HG02981 (cell line): ENCODE data around the gene RNMT.
"Not testable (repeated sequence)": the region's sequence is repeated elsewhere in the genome, so short reads cannot be mapped to it uniquely, and the experiment has no call there.

Experiments
- ATAC-seq: cut with Tn5 transposase; IDR thresholded peaks from one replicate; pipeline ENCODE4 v1.9.1; 2021; ENCODE audit warnings: mild to moderate bottlenecking, moderate library complexity; ENCODE audit not compliant: unreplicated experiment

The RNMT gene

GRCh38 chr18:13726232-13726971, at the start of gene RNMT, which contains the start of gene FAM210A:
TSS of gene RNMT (plus strand) at chr18:13726673. CDS start at chr18:13731518, 4,845 bp downstream.
TSS of gene FAM210A (minus strand) at chr18:13726558. CDS start at chr18:13682077, 44,481 bp downstream.
- ATAC-seq = peak; percentile 91

GRCh38 chr18:13677350-13677749, 49.1 kb upstream of the RNMT start:
- ATAC-seq = not testable (repeated sequence)

DNA sequence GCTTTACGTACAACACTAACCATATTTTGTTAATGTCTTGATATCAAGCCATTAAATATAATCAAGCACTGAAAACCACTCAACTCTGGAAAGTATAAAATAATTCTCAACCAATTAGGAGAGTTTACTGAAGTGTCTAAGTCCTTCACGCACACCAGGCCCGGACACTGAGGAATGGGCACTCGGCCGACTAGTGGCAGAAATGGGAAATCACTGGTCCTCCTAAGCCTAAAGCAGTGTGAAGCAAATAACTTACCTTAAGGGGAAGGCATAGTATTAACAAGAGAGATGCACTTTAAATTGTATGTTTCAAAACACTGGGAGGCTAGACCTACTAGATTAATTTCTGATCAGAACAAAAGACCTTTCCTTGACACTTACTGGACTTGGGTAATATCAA, 45.9 kb upstream of the RNMT start:
- ATAC-seq = no peak

- ATAC-seq = no peak
Observed at GRCh38 chr18:13681701-13682100, 44.8 kb upstream of the RNMT start.

DNA sequence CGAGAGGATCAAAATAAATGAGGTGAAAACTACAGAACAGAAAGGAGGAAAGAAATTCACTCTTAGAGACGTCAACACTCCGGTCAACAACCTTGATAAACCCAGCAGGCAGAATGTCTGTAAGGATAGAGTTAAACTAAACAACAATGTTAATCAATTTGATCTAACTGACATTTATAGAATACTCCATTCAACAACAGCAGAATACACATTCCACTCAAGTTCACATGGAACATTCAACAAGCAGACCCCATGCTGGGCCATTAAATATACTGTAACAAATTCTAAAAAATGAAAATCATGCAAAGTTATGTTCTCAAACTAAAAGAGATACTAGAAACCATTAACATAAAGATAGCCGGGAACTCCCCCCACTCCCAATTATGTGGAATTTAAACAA, 41.9 kb upstream of the RNMT start:
- no peak for ATAC-seq

GRCh38 chr18:13688191-13689136, 38.0 kb upstream of the RNMT start:
- no peak for ATAC-seq

GRCh38 chr18:13690060-13690459, 36.4 kb upstream of the RNMT start:
- ATAC-seq = not testable (repeated sequence)

- ATAC-seq = not testable (repeated sequence)
Observed at GRCh38 chr18:13695337-13695736, 31.1 kb upstream of the RNMT start.

GRCh38 chr18:13696961-13697360, 29.5 kb upstream of the RNMT start:
- no peak for ATAC-seq

GRCh38 chr18:13700153-13700552, 26.3 kb upstream of the RNMT start:
- no peak for ATAC-seq

GRCh38 chr18:13703899-13704298, 22.6 kb upstream of the RNMT start:
- no peak for ATAC-seq

DNA sequence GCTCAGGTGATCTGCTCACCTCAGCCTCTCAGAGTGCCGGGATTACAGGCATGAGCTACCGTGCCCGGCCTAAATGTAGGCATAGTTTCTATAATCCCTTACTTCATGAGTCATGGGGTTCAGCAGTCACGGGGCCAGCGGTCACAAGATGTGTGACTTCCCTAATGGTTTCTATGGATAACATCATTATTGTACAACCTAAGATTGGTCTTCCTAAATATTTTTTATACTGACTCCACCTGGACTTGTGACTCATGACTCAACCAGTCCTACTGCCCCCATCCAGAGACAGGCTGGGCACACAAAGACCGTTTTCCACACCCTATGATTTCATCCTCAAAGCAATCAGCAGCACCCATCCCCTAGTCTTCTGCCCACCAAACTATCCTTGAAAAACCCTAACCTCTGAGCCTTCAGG, 16.1 kb upstream of the RNMT start:
- ATAC-seq = no peak

DNA sequence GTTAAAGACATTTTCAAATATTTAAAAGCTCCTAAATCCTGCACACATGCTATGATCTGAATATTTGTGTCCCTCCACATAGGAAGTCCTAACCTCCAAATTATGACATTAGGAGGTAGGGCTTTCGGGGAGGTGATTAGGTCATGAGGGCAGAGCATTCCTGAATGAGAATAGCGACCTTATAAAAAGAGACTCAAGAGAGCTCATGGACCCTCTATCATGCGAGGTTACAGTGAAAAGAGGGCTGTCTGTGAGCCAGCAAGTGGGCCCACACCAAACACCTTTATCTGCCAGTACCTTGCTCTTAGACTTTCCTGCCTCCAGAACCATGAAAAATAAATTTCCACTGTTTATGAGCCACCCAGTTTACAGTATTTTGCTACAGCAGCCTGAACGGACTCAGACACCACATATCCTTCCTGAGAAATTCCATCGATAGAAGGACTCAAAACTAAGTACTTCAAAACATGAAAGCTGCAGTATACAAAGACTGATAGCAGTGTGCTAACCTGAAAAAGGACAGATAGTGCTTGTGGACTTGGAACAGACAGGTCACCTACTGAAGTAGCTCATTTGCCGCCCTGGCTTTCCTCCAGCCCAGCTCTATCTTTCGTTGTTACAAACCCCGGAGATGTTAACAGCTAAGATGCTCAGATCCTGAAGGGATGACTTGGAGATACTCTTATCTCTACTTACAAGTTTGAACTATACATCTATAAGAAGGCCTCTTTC, 13.9 kb upstream of the RNMT start:
- ATAC-seq = no peak

DNA sequence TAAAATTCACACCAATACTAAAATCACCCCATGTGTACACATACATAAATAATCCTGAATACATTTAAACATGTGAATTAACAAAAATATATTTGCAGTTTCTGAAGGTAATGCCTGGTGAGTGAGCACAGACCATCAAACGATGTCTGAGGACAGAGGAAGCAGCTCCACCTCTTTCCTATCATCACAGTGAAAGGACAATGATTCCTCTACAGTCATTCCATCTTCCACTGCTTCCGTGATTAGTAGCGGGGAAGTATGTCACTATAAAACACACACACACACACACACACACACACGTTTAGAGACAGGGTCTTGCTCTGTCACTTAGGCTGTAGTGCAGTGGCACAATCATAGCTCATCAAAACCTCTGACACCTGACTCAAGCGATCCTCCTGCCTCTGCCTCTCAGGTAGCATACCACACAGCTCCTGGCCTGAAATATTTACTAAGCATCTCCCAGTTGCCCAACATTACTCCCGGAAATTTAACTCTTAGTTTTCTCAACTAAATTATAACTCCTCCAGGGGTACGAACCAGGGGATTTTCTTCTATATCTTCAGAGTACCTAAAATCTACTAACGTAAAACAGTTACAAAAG, 12.9 kb upstream of the RNMT start:
- ATAC-seq = no peak

DNA sequence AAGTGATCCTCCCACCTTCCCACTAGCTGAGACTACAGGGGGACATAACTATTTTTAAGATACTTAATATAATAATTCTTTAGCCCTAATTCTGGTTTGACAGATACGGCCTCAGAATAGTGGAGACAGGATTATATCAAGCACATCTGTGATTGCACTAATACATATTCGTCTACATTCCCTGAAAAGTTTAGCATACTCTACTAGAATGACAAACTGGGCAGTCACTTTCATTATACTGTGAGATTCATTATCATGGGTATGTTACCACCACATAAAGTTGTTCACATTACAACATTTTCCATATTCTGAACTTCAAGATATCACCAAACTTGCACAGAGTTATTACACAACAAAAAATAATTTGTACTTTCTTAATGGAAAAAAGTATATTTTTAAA, 11.1 kb upstream of the RNMT start:
- ATAC-seq = no peak

DNA sequence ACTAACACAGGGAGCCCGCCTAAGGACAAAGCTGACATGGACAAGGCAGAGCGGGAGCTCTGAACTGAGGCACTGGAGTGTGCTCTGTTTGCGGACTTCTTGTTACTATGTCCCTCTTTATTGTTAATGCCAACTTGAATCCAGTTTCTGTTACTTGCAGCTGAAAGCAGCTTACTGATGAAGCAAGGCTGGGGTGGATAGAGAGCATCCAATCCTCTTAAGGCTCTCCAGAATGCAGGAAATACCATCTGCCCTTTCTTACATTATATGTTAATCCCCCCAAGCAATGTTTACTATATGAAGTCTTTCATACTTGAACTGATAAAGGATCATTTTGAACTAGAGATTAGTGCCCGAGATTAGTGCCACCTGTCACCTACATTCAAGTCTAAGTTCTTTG, 9.6 kb upstream of the RNMT start:
- ATAC-seq = no peak

- no peak for ATAC-seq
Observed at GRCh38 chr18:13720123-13720522, 6.3 kb upstream of the RNMT start.

GRCh38 chr18:13720847-13721246, 5.6 kb upstream of the RNMT start:
- no peak for ATAC-seq

DNA sequence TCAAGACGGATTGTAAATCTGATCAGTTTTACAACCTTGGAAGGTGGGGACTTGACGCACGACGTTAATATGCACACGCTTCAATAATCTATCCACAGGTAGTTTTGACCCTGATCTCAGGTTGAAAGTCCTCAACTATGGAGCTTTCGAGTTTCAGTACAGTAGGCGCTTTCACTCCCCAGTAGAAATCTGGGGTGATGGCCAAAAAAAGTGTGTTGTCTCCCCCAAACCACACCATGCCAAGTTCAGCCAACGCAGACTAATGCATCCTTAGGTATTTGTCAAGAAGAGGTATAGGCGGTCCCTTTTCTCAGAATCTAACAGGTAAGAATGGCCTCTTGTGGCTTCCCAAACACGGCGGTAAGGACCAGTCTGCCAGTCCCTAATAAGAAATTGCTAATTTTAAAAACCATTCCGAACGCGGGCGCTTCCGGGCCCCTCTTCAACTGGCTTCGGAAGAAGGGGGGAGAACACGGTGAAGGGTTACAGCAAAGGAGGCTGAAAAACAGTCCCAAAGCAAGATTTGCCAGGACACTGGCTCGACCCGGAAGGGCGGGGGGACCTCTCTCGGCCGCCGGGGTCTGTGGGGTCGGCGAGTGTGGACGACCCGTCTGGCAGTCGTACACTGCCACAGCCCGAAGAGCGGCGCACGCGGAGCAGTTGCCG, 774 bp upstream of the RNMT start:
- ATAC-seq = peak; percentile 8

GRCh38 chr18:13726972-13727331, 479 bp downstream of the RNMT start:
- peak; percentile 25 for ATAC-seq
